MCF 10A (cell line): ENCODE results near the gene CCDC88B. TPM values are rescaled to one million over a fixed set of nuclear protein-coding genes. Genes with fewer than 3 reads are reported as not detected.
A peak's percentile ranks its signal among the peaks of the same experiment; 100 is the strongest.

Source experiments
- BruUV-seq: library from RNA; stranded (reverse); fragments of 400-500 nt; replicated peaks from 2 replicates; lab custom pipeline; 2021; lab: Mats Ljungman, UMichigan
- CTCF ChIA-PET: fragments of 300-600 bp; sonication (Branson Sonifier 250); formaldehyde crosslinking; extraction: SDS; loops from one replicate; lab custom pipeline; 2021; ENCODE audit warnings: antibody characterized with exemption, inconsistent platforms; lab: Yijun Ruan, JAX
- POLR2A ChIA-PET: fragments of 300-600, 350-650 bp; sonication (Branson Sonifier 250); formaldehyde crosslinking; extraction: SDS; loops from one replicate; lab custom pipeline; 2020; ENCODE audit warnings: antibody characterized with exemption, inconsistent platforms; lab: Yijun Ruan, JAX
- DNase-seq: peaks from one replicate; pipeline ENCODE4 v3.0.0-alpha.2; 2018; ENCODE audit not compliant: unreplicated experiment
- H3K27ac Mint-ChIP-seq: one replicate; pipeline ENCODE4 v1.8.0; 2022; ENCODE audit warnings: mild to moderate bottlenecking, low read depth, mixed read lengths; ENCODE audit not compliant: unreplicated experiment
- H3K27me3 Mint-ChIP-seq: one replicate; pipeline ENCODE4 v1.8.0; 2022; ENCODE audit warnings: mixed read lengths; ENCODE audit not compliant: insufficient read depth, unreplicated experiment
- H3K36me3 Mint-ChIP-seq: one replicate; pipeline ENCODE4 v1.8.0; 2022; ENCODE audit warnings: mild to moderate bottlenecking, moderate library complexity, mixed read lengths; ENCODE audit not compliant: insufficient read depth, unreplicated experiment
- H3K4me1 Mint-ChIP-seq: one replicate; pipeline ENCODE4 v1.8.0; 2022; ENCODE audit warnings: mixed read lengths; ENCODE audit not compliant: insufficient read depth, unreplicated experiment
- H3K4me3 Mint-ChIP-seq: one replicate; pipeline ENCODE4 v1.8.0; 2022; ENCODE audit warnings: mild to moderate bottlenecking, moderate library complexity, mixed read lengths; ENCODE audit not compliant: unreplicated experiment
- H3K9me3 Mint-ChIP-seq: one replicate; pipeline ENCODE4 v1.8.0; 2022; ENCODE audit warnings: mixed read lengths; ENCODE audit not compliant: unreplicated experiment
- intact Hi-C: fragments of 100-400 bp; cut with micrococcal nuclease; formaldehyde crosslinking; loops from 2 replicates; pipeline ENCODE4 v1.14.1; 2022
- total RNA-seq: library from RNA; stranded (reverse); gene quantifications from 2 replicates; pipeline ENCODE4 v1.2.3, GENCODE V29; 2022
- TF ChIP-seq, protein P1 (sequence below): fragments of 200-600 bp; IDR thresholded peaks from one replicate; pipeline ENCODE4 v1.8.0; 2022; ENCODE audit warnings: antibody characterized with exemption, mild to moderate bottlenecking; ENCODE audit not compliant: unreplicated experiment

The CCDC88B gene
- total RNA-seq, 1 experiment from 2014 or later = 4.2 TPM

DNA sequence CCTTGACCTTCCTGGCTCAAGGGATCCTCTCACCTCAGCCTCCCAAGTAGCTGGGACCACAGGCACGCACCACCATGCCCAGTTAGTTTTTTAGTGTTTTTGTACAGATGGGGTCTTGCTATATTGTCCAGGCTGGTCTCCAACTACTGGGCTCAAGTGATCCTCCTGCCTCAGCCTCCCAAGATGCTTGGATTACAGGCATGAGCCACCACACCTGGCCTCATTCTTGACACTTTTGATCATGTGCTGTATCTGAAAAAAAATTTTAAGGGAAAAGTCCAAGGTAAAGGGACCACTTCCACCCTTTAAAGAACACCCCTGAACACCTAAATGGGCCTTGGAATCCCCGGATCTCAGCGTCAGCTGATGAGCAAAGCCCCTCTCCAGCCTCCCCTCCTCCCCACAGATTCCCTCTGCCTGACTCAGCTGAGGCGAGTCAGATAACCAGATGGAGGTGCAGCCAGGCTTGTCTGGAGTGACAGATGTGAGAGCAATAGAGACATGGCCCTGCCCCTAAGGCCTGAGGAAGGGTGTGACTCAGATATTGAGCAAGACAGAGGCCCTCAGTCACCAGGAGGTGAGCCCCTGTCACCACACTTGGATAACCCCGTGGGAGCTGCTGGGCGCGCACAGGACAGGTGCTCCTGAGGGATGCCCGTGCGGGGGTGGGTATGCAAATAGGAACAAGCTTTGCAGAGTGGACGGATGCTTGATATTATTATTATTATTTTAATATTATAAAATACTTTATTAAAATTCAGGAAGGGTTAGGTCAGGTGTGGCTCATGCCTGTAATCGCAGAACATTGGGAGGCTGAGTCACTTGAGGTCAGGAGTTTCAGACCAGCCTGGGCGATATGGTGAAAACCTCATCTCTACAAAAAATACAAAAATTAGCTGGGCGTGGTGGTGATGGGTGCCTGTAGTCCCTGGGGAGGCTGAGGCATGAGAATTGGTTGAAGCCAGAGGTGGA lies 5.0 kb upstream of the CCDC88B start:
- H3K4me3 Mint-ChIP-seq = peak overlapping the region; percentile 43
- intact Hi-C loops = loop anchor here (1.0 kb wide), 1 partner anchor 17 kb away; the partner anchor contains the start of gene PRDX5
- no peaks in the 10 kb centered on the region for H3K9me3 Mint-ChIP-seq
- H3K36me3 Mint-ChIP-seq = no peaks in the 10 kb centered on the region
- H3K27ac Mint-ChIP-seq = peak overlapping the region; percentile 98
- H3K27me3 Mint-ChIP-seq = no peaks in the 10 kb centered on the region
- ChIA-PET CTCF (interaction anchor here (0.6 to 11.4 kb wide), 5 partner anchors 10 to 204 kb away, joined by 3 to 135 read pairs (median 9); partner anchors contain the start of genes PRDX5 and TRMT112), POLR2A (interaction anchor here (0.7 to 15.4 kb wide), 19 partner anchors 11 to 654 kb away, joined by 3 to 285 read pairs (median 5); partner anchors contain the start of genes ESRRA, PPP1R14B, PRDX5 and RPS6KA4)
- BruUV-seq = no TSS peak
- H3K4me1 Mint-ChIP-seq = peaks cover 20% of the 10 kb centered on the region
- peak; percentile 98 for DNase-seq
- TF ChIP-seq, protein P1, sequence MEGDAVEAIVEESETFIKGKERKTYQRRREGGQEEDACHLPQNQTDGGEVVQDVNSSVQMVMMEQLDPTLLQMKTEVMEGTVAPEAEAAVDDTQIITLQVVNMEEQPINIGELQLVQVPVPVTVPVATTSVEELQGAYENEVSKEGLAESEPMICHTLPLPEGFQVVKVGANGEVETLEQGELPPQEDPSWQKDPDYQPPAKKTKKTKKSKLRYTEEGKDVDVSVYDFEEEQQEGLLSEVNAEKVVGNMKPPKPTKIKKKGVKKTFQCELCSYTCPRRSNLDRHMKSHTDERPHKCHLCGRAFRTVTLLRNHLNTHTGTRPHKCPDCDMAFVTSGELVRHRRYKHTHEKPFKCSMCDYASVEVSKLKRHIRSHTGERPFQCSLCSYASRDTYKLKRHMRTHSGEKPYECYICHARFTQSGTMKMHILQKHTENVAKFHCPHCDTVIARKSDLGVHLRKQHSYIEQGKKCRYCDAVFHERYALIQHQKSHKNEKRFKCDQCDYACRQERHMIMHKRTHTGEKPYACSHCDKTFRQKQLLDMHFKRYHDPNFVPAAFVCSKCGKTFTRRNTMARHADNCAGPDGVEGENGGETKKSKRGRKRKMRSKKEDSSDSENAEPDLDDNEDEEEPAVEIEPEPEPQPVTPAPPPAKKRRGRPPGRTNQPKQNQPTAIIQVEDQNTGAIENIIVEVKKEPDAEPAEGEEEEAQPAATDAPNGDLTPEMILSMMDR = no peak

DNA sequence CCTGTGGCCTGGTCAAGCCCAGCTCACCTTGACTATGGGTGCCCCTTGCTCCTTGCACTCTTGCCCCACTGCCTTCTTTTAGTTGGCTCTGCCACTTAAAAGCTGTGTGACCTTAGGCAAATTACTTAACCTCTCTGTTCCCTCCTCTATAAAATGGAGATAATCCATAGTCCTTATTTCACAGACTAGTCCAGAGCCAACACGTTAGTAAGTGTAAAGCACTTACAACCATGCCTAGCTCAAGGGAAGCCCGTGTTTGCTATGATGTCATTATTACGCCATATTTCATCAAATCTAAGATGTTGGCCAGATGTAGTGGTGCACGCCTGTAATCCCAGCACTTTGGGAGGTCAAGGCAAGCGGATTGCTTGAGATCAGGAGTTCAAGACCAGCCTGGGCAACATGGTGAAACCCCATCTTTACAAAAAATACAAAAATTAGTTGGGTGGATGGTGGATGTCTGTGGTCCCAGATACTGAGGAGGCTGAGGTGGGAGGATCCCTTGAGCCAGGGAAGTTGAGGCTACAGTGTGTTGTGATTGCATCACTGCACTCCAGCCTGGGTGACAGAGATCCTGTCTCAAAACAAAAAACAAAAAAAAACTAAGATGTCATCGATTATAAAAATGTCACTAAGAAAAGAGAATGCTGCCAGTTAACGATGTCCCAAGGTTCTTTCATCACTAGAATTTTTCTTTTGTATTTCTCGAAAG lies 2.3 kb upstream of the CCDC88B start:
- no TSS peak for BruUV-seq
- TF ChIP-seq, protein P1 = no peak
- Mint-ChIP-seq H3K4me3 (no peak overlapping the region), H3K27me3 (no peaks in the 10 kb centered on the region), H3K27ac (no peak overlapping the region), H3K4me1 (peaks cover 17% of the 10 kb centered on the region), H3K9me3 (no peaks in the 10 kb centered on the region), H3K36me3 (no peaks in the 10 kb centered on the region)
- CTCF ChIA-PET = interaction anchor here (0.7 to 11.4 kb wide), 6 partner anchors 17 to 133 kb away, joined by 3 to 135 read pairs (median 4); partner anchors contain the start of genes PRDX5 and TRMT112
- POLR2A ChIA-PET = interaction anchor here (0.6 to 15.4 kb wide), 6 partner anchors 9 to 710 kb away, joined by 3 to 285 read pairs (median 4); partner anchors contain the start of genes PRDX5 and TRMT112
- no peak for DNase-seq
- intact Hi-C loops = no loop called here

DNA sequence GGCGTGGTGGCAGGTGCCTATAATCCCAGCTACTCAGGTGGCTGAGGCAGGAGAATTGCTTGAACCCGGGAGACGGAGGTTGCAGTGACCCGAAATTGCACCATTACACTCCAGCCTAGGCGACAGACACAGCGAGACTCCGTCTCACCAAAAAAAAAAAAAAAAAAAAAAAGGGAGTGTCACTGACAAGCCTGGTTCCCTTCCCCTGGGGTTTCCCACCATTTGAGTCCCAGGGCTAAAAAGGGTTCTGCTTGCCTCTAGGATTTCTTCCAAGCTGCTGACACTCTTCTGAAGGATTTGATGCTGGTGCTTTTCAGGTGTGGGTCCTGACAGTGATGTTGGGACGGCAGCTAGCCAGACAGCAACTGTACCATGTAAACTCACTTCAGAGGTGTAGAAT lies 1.3 kb upstream of the CCDC88B start:
- intact Hi-C loops = no loop called here
- no peaks in the 10 kb centered on the region for H3K27me3 Mint-ChIP-seq
- CTCF ChIA-PET = interaction anchor here (1.3 to 11.4 kb wide), 2 partner anchors 16 to 21 kb away, joined by 4 to 135 read pairs; partner anchors contain the start of genes PRDX5 and TRMT112
- no peak overlapping the region for H3K27ac Mint-ChIP-seq
- BruUV-seq = no TSS peak
- no peak for DNase-seq
- no peaks in the 10 kb centered on the region for H3K9me3 Mint-ChIP-seq
- TF ChIP-seq, protein P1 = no peak
- POLR2A ChIA-PET = interaction anchor here (0.7 to 15.4 kb wide), 5 partner anchors 8 to 67 kb away, joined by 3 to 285 read pairs (median 5); partner anchors contain the start of genes PRDX5 and TRMT112
- no peak overlapping the region for H3K4me3 Mint-ChIP-seq
- no peaks in the 10 kb centered on the region for H3K36me3 Mint-ChIP-seq
- H3K4me1 Mint-ChIP-seq = peaks cover 17% of the 10 kb centered on the region
